AG04450 (cell line): ENCODE measurements around the gene LFNG. TPM values are rescaled to one million over a fixed set of nuclear protein-coding genes. Genes with fewer than 3 reads are reported as not detected.

ENCODE experiments used
- CTCF ChIA-PET: fragments of 300-600, 350-600 bp; formaldehyde crosslinking; extraction: SDS; loops from one replicate; lab custom pipeline; 2022; ENCODE audit warnings: antibody characterized with exemption, inconsistent platforms; lab: Charles Lee
- POLR2A ChIA-PET: fragments of 350-600 bp; formaldehyde crosslinking; extraction: SDS; loops from one replicate; lab custom pipeline; 2021; ENCODE audit warnings: antibody characterized with exemption, inconsistent platforms; lab: Yijun Ruan, JAX
- DNase-seq: peaks from one replicate; pipeline ENCODE4 v3.0.0-alpha.2; 2011; ENCODE audit warnings: low read depth, low spot score
- H3K27ac ChIP-seq: one replicate; pipeline ENCODE4 v1.5.1; 2012; ENCODE audit warnings: low read depth, low read length, control low read depth
- H3K27me3 ChIP-seq: one replicate; pipeline ENCODE4 v1.6.0; 2012; ENCODE audit warnings: low read length; ENCODE audit not compliant: control insufficient read depth, insufficient read depth
- H3K4me3 ChIP-seq: 2 replicates; pipeline ENCODE4 v1.5.1; 2011; ENCODE audit warnings: mild to moderate bottlenecking, low read depth, low read length, control low read depth
- H3K9me3 ChIP-seq: 2 replicates; pipeline ENCODE4 v1.5.1; 2012; ENCODE audit warnings: low read length; ENCODE audit not compliant: control insufficient read depth, insufficient read depth
- polyA plus RNA-seq: library from polyadenylated mRNA; depleted of rRNA; stranded (reverse); fragments of >200 nt; gene quantifications from 2 replicates; pipeline ENCODE4 v1.2.3, GENCODE V29; 2011
- TF ChIP-seq, protein P1 (sequence below): IDR thresholded peaks from 2 replicates; pipeline ENCODE4 v1.5.1; 2011; ENCODE audit warnings: low read depth, low read length, control low read depth, inconsistent platforms

LFNG gene
- polyA plus RNA-seq, 1 experiment: 1.6 TPM

DNA sequence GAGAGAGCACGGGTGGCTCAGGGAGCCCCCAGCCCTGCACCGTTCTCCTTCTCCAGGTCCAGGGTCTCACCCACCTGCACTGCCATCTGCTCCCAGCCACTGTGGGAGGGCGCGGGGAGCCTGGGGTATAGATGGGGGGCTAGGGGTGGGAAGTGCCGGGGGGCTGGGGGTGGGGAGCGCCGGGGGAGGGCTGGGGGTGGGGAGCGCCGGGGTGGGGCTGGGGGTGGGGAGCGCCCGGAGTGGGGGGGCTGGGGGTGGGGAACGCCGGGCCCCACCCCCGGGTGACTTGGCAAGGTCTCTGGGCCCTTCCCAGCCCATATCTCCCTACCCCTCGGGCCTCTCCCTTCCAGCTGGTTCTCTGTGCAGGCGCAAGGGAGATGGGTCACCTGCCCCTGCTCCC is 43.3 kb upstream of the LFNG start, which contains the start of gene GRIFIN:
TSS of gene GRIFIN (minus strand) at position 101 of the 400 bp plus-strand sequence. CDS start at position 86, 15 bp downstream.
- Histone ChIP-seq H3K9me3 (no peaks in the 10 kb centered on the region), H3K4me3 (no peak within 1 kb of the TSS), H3K27ac (no peak within 1 kb of the TSS), H3K27me3 (peaks cover 3% of the 10 kb centered on the region)
- CTCF ChIA-PET: no interaction called here
- POLR2A ChIA-PET: no interaction called here
- TF ChIP-seq, protein P1, sequence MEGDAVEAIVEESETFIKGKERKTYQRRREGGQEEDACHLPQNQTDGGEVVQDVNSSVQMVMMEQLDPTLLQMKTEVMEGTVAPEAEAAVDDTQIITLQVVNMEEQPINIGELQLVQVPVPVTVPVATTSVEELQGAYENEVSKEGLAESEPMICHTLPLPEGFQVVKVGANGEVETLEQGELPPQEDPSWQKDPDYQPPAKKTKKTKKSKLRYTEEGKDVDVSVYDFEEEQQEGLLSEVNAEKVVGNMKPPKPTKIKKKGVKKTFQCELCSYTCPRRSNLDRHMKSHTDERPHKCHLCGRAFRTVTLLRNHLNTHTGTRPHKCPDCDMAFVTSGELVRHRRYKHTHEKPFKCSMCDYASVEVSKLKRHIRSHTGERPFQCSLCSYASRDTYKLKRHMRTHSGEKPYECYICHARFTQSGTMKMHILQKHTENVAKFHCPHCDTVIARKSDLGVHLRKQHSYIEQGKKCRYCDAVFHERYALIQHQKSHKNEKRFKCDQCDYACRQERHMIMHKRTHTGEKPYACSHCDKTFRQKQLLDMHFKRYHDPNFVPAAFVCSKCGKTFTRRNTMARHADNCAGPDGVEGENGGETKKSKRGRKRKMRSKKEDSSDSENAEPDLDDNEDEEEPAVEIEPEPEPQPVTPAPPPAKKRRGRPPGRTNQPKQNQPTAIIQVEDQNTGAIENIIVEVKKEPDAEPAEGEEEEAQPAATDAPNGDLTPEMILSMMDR: no peak
- no peak for DNase-seq

DNA sequence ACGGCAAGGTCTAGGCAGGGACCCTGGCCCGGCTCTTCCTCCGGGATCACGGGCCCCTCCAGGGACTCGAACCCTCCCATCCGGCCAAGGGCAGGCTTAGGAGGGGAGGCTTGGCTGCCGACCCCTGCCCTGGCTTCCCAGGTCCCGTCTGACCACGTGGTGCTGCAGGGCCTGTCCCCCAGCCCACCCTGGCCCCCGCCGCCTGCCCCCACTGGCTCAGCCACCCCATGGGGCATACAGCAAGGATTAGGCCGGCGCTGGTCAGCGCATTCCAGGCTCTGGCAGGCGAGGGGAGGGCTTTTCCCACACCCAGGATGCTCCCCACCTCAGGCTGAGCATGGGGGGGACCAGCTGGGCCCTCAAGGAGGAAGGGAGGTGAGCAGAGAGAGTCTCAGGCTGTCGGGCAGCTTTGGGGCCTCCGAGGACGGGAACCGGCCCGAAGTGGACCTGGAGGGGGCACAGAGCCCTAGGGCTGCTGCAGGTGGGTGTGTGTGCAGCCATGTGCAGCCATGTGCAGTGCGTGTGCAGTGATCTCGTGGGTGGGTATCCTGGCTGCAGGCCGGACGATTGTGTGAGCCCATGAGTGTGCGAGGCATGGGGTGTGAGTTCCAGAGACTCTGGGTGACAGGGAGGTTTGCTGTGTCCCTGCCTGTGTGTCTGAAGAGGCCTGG is 42.7 kb upstream of the LFNG start:
- TF ChIP-seq, protein P1: no peak
- Histone ChIP-seq H3K9me3 (no peaks in the 10 kb centered on the region), H3K27me3 (peaks cover 5% of the 10 kb centered on the region), H3K4me3 (no peak overlapping the region), H3K27ac (no peak overlapping the region)
- ChIA-PET POLR2A (no interaction called here), CTCF (no interaction called here)
- DNase-seq: no peak

DNA sequence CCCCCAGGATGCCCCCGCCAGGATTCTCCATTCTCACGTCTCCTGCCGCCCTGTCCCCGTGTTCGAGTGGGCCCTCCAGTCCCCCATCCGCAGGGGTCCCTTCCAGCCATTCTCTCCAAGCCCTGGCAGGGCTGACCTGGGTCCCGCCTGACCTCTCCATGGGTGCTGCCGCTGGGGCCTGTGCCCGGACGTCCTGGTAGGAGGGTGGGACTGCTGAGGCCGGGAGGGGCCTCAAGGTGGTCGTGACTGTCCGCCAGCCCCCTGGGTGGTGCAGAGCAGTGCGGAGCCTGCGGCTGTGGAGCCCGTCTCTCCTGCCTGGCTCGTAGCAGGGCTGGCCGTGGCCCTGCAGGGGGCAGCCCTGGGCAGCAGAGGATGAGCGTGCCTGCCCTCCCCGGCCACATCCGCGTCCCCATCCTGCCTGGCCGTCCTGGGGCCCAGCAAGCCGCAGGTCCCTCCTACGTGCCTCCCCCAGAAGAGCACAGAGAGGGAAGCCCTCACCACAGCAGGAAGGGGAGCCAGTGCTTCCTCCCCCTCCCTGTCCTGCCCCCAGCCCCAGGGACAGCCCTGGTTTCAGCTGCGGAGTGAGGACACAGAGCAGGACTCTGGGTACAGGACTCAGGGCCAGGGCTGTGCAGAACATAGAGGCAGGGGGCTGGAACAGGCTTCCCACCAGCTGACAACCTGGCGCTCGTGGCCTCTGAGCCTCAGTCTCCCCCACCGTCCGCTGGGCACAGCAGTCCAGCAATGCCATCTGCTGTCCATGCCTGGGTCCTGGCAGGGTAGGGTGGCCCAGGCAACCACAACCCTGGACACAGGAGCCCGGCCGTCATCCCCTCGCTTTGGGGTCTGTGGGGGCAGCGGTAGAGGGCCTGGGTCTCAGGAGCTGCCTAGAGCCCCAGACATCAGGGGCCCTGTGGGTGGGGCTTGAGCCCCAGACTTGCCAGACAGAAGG is 41.9 kb upstream of the LFNG start:
- CTCF ChIA-PET: interaction anchor here (1.4 to 3.4 kb wide), 2 partner anchors 8 to 15 kb away, joined by 4 to 18 read pairs; no protein-coding TSS in a partner anchor
- Histone ChIP-seq H3K4me3 (no peak overlapping the region), H3K9me3 (peaks cover 5% of the 10 kb centered on the region), H3K27me3 (peaks cover 5% of the 10 kb centered on the region), H3K27ac (no peak overlapping the region)
- POLR2A ChIA-PET: no interaction called here
- DNase-seq: no peak
- TF ChIP-seq, protein P1: peak; percentile 83

DNA sequence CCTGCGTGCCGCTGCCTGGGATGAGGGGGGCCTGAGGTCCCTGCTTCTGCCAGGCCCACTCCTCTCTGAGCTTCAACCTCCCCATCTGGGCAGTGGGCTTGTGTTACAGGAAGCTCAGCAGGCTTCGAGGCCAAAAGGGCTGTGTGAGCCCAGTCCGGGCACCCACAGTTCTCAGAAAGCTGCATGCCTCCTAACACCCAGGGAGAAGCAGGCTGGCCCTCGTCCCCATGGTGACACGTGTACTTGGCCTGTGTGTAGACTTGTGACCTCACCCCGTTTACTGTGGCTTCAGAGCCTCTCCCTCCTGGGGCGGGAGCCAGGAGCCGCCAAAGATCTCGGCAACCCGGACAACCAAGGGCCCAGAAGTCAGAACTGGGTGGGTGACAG is 41.2 kb upstream of the LFNG start:
- DNase-seq: no peak
- ChIA-PET CTCF (interaction anchor here (1.0 to 3.4 kb wide), 3 partner anchors 8 to 42 kb away, joined by 3 to 18 read pairs (median 4); no protein-coding TSS in a partner anchor), POLR2A (interaction anchor here (0.6 kb wide), 1 partner anchor 22 kb away, joined by 4 read pairs; no protein-coding TSS in a partner anchor)
- Histone ChIP-seq H3K27ac (no peak overlapping the region), H3K27me3 (peaks cover 5% of the 10 kb centered on the region), H3K4me3 (no peak overlapping the region), H3K9me3 (peaks cover 12% of the 10 kb centered on the region)
- TF ChIP-seq, protein P1: no peak
